ENCODE measurements around the gene GEMIN8. TPM values are rescaled to one million over a fixed set of nuclear protein-coding genes. Genes with fewer than 3 reads are reported as not detected.

GEMIN8 gene
- total RNA-seq, 1 donor from 2014 or later, result 16.6 TPM

- DNase-seq (ENCODE audit: low spot score in 2 of 2, unreplicated experiment in 2 of 2), result no peak
- Mint-ChIP-seq H3K27ac (no peak overlapping the region), H3K36me3 (peaks cover 15% of the 10 kb centered on the region), H3K27me3 (ENCODE audit: low read depth) (no peaks in the 10 kb centered on the region), H3K4me1 (no peaks in the 10 kb centered on the region), H3K4me3 (no peak overlapping the region), H3K9me3 (peaks cover 37% of the 10 kb centered on the region)
- TF ChIP-seq CTCF (IDR thresholded peaks at IDR 0.05; ENCODE audit: unreplicated experiment), result no peak
Observed at GRCh38 chrX:14010566-14010965, 19.1 kb downstream of the GEMIN8 start.

DNA sequence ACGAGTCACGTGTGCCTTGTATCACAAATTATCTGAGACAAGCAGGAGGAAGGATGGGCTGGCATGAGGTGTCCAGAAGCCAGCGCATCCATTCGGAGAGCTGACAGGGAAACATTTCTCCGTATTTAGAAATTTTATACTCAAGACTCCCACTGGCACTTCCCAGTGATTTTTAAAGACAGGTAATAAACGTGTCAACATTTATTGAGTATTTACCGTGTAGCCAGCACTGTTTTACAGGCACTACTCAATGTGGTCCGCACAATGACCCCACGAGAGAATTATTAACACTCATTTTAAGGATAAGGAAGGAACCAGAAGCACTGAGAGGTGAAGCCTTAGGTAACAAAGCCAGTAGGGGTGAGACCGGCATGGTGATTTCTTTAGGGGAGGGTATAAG lies 23.2 kb downstream of the GEMIN8 start:
- DNase-seq (ENCODE audit: low spot score in 2 of 2, unreplicated experiment in 2 of 2), result no peak
- Mint-ChIP-seq H3K4me1 (no peaks in the 10 kb centered on the region), H3K27me3 (ENCODE audit: low read depth) (no peaks in the 10 kb centered on the region), H3K27ac (no peak overlapping the region), H3K4me3 (no peak overlapping the region), H3K9me3 (peaks cover 27% of the 10 kb centered on the region), H3K36me3 (peaks cover 7% of the 10 kb centered on the region)
- TF ChIP-seq CTCF (IDR thresholded peaks at IDR 0.05; ENCODE audit: unreplicated experiment), result no peak

- peaks cover 7% of the 10 kb centered on the region for H3K36me3 Mint-ChIP-seq
- DNase-seq (ENCODE audit: low spot score in 2 of 2, unreplicated experiment in 2 of 2), result no peak
- TF ChIP-seq CTCF (IDR thresholded peaks at IDR 0.05; ENCODE audit: unreplicated experiment), result no peak
- no peak overlapping the region for H3K4me3 Mint-ChIP-seq
- no peaks in the 10 kb centered on the region for H3K4me1 Mint-ChIP-seq
- no peaks in the 10 kb centered on the region for H3K27me3 Mint-ChIP-seq (ENCODE audit: low read depth)
- H3K9me3 Mint-ChIP-seq, result peaks cover 35% of the 10 kb centered on the region
- H3K27ac Mint-ChIP-seq, result no peak overlapping the region
Observed at GRCh38 chrX:14003876-14004425, 25.7 kb downstream of the GEMIN8 start.

DNA sequence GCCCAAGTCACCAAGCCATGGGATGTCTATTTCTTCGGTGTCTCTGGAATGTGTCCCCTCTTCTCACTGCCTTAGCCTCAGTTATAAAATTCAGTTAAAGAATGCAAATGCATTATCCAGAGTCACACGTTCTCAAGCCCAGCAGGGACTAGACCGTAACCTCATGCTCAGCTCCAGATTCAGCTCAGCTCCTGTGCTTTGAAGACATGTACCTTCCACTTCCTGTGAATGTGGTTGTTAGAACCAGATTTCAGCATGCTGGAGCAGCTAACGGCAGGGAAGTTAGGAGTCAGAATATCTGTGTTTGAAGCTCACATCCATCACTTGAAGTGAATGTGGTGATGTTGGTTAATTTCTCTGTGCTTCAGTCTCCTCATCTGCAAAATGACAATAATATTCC lies 26.7 kb downstream of the GEMIN8 start:
- Mint-ChIP-seq H3K4me1 (no peaks in the 10 kb centered on the region), H3K27me3 (ENCODE audit: low read depth) (no peaks in the 10 kb centered on the region), H3K27ac (no peak overlapping the region), H3K4me3 (no peak overlapping the region), H3K36me3 (peaks cover 2% of the 10 kb centered on the region), H3K9me3 (peaks cover 30% of the 10 kb centered on the region)
- no peak for TF ChIP-seq CTCF (IDR thresholded peaks at IDR 0.05; ENCODE audit: unreplicated experiment)
- DNase-seq (ENCODE audit: low spot score in 2 of 2, unreplicated experiment in 2 of 2), result no peak

DNA sequence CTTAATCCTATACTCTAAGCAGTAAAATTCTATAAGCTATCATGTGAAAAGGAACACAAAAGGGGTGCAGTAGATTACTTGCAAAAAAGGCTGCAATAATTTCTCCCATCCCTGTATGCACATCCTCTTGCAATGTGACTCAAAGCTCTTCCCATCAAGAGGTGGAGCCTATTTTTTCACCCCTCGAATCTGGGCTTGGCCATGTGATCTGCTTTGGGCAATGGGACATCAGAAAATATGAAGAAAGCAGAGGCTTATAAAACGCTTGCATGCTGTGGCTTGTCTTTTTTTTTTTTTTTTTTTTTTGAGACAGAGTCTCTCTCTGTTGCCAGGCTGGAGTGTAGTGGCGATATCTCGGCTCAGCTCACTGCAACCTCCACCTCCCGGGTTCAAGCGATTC lies 33.0 kb downstream of the GEMIN8 start:
- Mint-ChIP-seq H3K36me3 (no peaks in the 10 kb centered on the region), H3K27ac (no peak overlapping the region), H3K27me3 (ENCODE audit: low read depth) (no peaks in the 10 kb centered on the region), H3K4me1 (no peaks in the 10 kb centered on the region), H3K9me3 (peaks cover 25% of the 10 kb centered on the region), H3K4me3 (no peak overlapping the region)
- no peak for DNase-seq (ENCODE audit: low spot score in 2 of 2, unreplicated experiment in 2 of 2)
- TF ChIP-seq CTCF (IDR thresholded peaks at IDR 0.05; ENCODE audit: unreplicated experiment), result no peak

All from mesothelial cell of epicardium (in vitro differentiated cells).